HG03103 (cell line): ENCODE results near the gene KRTAP4-7.
"Not testable (repeated sequence)": the region's sequence is repeated elsewhere in the genome, so short reads cannot be mapped to it uniquely, and the experiment has no call there.

Experiments
- ATAC-seq: cut with Tn5 transposase; IDR thresholded peaks from one replicate; pipeline ENCODE4 v1.9.1; 2021; ENCODE audit warnings: low read depth; ENCODE audit not compliant: unreplicated experiment

The KRTAP4-7 gene

GRCh38 chr17:41084100-41084856 lies at the start of gene KRTAP4-7:
KRTAP4-7 (plus strand) TSS chr17:41084150; CDS start chr17:41084207, 57 bp downstream.
- not testable (repeated sequence) for ATAC-seq

- not testable (repeated sequence) for ATAC-seq
Measured at GRCh38 chr17:41034346-41034935, 49.5 kb upstream of the KRTAP4-7 start, which contains the start of gene KRTAP1-3. KRTAP1-3 (minus strand) TSS chr17:41034874; CDS start chr17:41034821, 53 bp downstream.

- no peak for ATAC-seq
Measured at GRCh38 chr17:41037853-41038350, 46.0 kb upstream of the KRTAP4-7 start.

GRCh38 chr17:41040783-41041571 lies 43.0 kb upstream of the KRTAP4-7 start, which contains the start of gene KRTAP1-1:
KRTAP1-1 (minus strand) TSS chr17:41041450; CDS start chr17:41041397, 53 bp downstream.
- ATAC-seq = not testable (repeated sequence)

GRCh38 chr17:41042953-41043352 lies 41.0 kb upstream of the KRTAP4-7 start:
- ATAC-seq = no peak

GRCh38 chr17:41046735-41047465 lies 37.0 kb upstream of the KRTAP4-7 start, which contains the start of gene KRTAP2-1:
KRTAP2-1 (minus strand) TSS chr17:41047316; CDS start chr17:41047267, 49 bp downstream.
- ATAC-seq = not testable (repeated sequence)

- ATAC-seq = no peak
Measured at GRCh38 chr17:41048441-41048840, 35.5 kb upstream of the KRTAP4-7 start.

GRCh38 chr17:41049110-41049509 lies 34.8 kb upstream of the KRTAP4-7 start:
- ATAC-seq = no peak

GRCh38 chr17:41052566-41052965 lies 31.4 kb upstream of the KRTAP4-7 start:
- ATAC-seq = no peak

- ATAC-seq = no peak
Measured at GRCh38 chr17:41054025-41054424, 29.9 kb upstream of the KRTAP4-7 start.

GRCh38 chr17:41054556-41054955 lies 29.4 kb upstream of the KRTAP4-7 start:
- not testable (repeated sequence) for ATAC-seq

- not testable (repeated sequence) for ATAC-seq
Measured at GRCh38 chr17:41055130-41055529, 28.8 kb upstream of the KRTAP4-7 start, which contains the start of gene KRTAP2-2. KRTAP2-2 (minus strand) TSS chr17:41055230; CDS start chr17:41055211, 19 bp downstream.

GRCh38 chr17:41057547-41057946 lies 26.4 kb upstream of the KRTAP4-7 start:
- ATAC-seq = no peak

- no peak for ATAC-seq
Measured at GRCh38 chr17:41058741-41059140, 25.2 kb upstream of the KRTAP4-7 start.

- not testable (repeated sequence) for ATAC-seq
Measured at GRCh38 chr17:41059276-41060051, 24.5 kb upstream of the KRTAP4-7 start.

GRCh38 chr17:41060052-41060604 lies 23.8 kb upstream of the KRTAP4-7 start, which contains the start of gene KRTAP2-3:
KRTAP2-3 (minus strand) TSS chr17:41060114; CDS start chr17:41060050, 64 bp downstream.
- ATAC-seq = no peak

GRCh38 chr17:41061964-41062363 lies 22.0 kb upstream of the KRTAP4-7 start:
- no peak for ATAC-seq

GRCh38 chr17:41063449-41063848 lies 20.5 kb upstream of the KRTAP4-7 start:
- no peak for ATAC-seq

- ATAC-seq = no peak
Measured at GRCh38 chr17:41064301-41064700, 19.6 kb upstream of the KRTAP4-7 start.
